Right forelimb (tissue), 1 donor: ENCODE data around the gene SH3BGRL2.

Experiments used
- DNase-seq: peaks from one replicate; pipeline ENCODE4 v3.0.0-alpha.2; 2018

Gene SH3BGRL2

DNA sequence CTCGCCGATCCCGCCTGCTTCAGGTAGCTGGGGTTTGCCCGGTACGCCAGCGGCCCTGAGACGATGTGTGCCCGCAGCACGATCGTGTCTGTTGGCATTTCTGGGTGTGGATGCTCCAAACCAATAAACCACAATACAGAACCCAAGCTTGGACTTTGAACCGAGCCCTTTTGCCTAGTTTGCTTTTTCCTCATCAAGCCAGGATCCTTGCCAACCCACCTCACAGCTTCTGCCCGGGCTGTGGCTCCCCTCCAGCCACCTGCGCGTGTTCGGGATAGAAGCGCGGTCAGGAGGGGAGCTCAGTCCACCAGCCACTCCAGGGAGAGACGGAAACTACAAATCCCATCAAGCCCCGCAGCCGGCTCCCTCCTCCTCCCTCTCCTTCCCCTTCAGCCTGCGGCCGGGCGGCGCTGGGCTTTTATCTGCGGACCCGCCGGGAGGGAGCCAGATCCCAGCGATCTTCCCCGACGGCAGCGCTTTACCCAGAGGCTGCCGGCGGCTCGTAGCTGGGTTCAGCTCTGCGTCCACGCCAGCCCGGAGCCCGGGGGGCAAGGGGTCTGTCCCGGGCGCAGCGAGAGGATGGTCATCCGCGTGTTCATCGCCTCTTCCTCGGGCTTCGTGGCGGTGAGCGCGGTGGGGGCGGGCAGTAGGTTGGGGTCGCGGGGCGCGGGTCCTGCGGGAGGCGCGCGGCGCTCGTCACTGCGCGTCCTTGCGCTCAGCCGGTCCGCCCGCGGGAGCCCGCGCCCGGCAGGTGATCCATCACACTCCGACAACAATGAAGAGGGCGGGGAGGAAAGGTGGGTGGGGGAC lies at the start of gene SH3BGRL2:
Gene SH3BGRL2, plus strand, starts transcription at position 447 of the 810 bp plus-strand sequence. Its CDS starts 133 bp downstream, at position 580.
- DNase-seq = peak; percentile 79

DNA sequence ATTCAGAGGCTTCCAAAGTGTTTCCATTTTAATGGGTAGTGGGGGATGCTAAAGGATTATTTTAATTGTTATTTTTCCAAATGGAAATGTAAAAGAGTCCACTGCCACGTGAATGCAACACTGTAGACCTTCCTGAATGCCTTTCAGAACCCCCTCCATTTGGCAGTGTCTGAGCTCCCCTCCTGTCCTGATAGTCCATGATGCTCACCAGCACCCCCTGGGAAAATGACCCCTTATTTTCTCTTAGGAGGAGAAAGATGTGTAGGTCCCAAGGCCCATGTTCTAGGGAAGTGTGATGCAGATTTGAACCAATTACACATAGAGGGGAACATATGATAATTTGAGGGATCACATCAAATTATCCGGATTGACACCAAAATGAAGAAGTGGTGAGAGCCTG lies 46.8 kb upstream of the SH3BGRL2 start:
- no peak for DNase-seq

DNA sequence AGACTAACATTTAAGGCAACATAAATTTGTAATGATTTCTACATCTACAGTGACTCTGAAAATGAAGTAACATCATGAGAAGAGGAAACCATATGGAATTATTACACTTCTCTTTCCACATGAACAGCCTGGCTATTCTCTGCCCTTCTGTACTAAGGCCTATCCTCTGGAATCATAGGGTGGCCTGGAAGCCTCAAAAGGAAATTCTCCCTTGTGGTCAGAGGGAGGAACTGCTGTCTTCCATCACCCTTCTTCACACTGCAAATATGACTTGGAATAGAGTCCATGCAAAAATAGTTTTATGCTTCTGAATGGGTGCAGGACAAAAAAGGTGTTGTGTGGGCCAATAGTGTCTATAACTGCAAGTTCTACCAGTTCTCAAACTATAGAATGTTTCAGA lies 44.6 kb upstream of the SH3BGRL2 start:
- no peak for DNase-seq

DNA sequence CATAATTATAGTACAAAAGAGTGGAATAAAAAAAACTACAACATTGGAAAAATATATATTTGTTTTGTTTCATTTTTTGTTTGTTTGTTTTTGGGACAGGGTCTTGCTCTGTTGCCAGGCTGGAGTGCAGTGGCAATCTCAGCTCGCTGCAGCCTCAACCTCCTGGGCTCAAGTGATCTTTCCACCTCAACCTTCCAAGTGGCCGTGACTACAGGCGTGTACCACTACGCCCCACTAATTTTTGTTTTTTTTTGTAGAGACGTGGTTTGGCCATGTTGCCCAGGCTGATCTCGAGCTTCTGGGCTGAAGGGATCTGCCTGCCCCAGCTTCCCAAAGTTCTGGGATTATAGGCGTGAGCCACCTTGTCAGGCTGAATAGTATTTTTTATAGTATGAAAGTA lies 41.4 kb upstream of the SH3BGRL2 start:
- no peak for DNase-seq

DNA sequence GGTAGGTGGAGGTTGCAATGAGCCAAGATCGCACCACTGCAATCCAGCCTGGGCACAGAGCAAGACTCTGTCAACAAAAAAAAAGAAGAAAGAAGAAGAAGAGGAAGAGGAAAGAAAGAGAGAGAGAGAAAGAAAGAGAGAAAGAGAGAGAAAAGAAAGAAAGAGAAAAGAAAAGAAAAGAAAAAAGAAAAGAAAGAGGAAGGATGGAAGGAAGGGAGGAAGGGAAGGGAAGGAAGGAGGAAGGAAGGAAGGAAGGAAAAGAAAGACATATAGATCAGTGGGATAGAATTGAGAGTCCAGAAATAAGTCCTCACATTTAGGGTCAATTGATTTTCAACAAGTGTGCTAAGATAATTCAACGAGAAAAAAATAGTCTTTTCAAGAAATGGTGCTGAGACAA lies 34.0 kb upstream of the SH3BGRL2 start:
- no peak for DNase-seq

DNA sequence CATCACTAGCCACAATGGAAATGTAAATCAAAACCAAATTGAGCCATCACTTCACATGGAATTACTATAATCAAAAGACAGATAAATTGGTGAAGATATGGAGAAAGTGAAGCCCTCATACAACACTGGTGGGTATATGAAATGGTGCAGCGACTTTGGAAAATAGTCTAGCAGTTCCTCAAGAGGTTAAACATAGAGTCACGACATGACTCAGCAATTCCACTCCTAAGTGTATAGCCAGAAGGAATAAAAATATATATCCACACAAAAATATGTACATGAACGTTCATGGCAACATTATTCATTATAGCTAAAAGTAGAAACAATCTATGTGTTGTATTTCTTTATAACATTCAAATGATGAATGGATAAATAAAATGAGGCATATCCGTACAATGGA lies 33.1 kb upstream of the SH3BGRL2 start:
- DNase-seq = no peak

DNA sequence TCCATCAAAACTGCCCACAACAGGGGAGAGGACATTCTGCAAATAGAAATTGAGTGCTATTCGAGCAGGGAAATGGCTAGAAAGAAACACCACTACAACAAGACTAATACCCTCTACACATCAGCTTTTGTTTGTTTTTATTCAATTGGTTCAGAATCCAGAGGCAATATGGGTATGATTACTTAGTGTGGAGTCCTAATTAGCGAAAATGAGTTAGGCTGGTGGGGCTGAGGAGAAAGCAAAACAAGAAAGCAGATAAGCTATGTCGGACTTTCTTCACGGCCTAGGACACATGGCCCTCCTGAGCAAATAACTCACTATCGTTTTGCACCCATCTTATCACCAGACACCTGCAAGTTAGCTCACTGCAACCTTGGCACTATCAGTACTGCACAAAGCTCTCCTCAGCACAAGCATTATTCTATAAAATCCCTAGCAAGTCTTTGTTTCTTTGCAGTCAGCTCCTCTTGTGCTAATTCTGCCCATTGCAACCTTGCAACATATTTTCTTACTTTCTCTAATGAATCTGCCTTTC lies 31.3 kb upstream of the SH3BGRL2 start:
- DNase-seq = no peak

DNA sequence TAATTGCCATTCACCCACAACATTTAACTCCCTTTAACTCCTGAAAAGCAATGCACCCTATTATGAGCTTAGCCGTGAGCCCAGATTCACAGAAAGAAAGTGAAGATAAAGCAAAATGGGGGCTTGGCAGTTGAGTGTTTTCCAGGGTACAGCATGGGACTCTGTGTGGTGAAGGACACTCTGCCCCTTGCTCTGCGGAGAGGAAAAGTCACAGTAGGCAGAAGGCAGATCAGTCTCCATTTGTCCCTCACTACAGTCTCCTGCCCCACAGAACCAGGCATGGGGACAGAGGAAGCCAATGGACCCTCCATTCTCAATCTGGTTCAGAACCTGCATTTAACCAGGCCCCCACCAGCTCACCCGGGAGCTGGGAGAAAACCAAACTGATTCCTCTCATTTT lies 30.8 kb upstream of the SH3BGRL2 start:
- DNase-seq = no peak

DNA sequence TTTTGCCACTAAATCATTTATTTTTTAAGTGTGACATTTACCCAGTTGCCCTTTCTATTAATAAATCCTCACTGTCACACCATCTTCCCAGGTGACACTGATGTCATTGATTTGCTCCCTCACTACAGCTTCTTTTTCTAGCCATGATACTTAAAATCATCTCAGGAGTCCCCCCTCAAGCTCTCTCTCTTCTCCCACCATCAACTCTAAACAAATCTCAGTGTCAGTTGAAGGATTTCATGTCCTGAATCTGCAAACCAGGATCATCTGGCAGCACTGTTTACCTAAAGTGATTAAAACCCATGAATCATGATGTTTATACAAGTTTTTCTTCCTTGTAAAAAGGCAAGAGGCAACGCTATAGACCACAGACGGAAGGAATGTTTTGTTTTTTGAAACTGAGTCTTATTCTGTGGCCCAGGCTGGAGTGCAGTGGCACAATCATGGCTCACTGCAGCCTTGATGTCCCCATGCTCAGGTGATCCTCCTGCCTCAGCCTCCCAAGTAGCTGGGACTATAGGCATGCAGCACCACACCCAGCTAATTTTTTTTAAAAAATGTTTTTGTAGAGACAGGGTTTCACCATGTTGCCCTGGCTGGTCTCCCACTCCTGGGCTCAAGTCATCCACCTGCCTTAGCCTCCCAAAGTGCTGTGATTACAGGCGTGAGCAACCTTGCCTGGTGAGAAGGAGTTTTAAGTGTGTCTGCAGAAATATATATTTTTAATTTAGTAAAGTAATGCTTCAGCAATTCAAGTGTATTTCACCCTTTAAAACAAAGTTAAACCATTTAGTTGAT lies 30.1 kb upstream of the SH3BGRL2 start:
- no peak for DNase-seq

DNA sequence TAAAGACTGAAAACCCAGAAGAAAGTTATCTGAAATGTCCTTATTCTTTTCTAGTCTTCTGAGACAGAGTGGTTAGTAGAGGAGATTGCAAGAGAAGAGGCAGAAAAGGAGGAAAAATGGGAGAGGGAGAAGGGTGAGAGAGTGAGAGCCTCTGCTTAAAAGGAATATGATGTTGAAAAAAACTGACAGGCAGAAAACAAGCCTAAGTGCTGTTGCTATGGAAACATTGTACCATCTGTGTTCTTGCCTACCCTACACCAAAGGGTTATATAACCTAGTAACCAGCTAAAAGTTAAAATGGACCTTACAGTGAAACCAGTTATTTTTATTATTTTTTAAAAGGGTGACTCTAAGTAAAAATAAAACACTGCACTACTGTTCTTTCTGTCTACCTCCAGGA lies 28.3 kb upstream of the SH3BGRL2 start:
- no peak for DNase-seq

DNA sequence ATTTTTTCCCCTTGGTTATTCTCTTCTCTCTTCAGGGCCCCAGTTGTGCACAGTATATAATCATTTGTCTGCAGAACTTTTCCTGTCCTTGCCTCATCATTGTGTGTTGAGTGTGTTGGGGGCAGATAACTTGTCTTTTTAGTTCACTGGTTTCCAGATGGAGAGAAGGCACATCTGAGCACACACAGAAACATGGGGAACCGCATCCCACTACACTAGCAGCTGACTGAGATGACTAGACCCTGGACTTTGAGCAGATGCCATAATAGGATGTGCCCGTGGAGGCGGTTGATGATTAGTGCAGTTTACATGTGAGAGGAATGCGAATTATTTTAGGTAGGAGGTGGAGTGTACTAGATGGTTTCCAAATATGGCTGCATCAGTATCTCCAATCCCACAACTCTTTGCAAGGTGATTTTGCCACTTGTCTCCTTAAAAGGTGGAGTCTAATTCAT lies 26.5 kb upstream of the SH3BGRL2 start:
- no peak for DNase-seq

DNA sequence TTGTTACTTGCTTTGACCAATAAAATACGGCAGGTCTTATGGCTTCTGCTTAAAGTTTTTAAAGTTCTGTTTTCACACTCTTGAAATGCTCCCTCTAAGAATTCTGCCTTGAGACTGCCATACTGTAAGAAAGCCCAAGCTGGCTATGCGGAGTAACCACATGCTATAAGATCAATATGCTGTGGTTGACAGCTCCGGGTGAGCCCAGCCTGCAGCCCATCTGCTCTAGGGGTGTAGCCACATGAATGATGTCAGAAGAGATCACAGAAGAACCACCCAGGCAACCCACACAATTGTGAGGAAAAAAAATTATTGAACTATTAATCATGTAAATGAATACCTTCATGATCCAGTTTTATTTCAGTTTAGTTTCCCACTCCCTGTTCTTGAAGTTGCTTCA lies 26.1 kb upstream of the SH3BGRL2 start:
- no peak for DNase-seq

DNA sequence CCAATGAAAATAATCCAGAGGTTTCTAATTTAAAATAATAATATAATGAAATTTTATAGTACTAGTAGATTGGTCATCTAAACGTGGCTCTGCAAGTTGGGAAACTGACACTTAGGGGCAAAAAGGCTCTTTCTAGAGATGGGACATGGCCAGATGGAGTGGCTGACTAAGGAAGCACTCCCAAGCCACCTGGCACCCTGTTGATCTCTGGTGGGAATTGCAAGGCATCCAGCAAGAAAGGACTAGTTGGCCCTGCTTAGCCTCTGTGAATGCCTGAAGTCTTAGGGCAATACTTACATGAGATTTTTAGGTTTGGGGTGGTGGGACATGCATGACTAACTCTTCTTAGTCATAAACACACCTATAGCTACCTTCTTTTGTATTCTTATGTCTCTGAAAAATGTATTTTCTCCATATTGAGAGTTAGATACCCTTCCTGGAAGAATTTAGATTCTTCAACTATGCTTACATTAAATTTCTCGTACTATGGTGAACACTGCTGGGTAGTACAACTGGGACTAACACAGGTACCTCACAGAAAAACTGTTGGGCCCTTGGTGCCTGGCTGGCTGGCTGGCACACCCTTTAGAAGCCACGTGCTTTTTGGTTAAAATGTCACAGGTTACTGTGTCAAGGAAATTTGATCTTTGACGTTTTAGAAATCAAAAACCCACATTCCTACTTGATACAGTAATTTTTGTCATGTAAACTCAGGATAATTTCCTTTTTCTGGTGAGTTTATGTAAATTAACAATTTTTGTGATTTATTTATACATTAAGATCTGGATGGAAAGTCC lies 25.0 kb upstream of the SH3BGRL2 start:
- DNase-seq = no peak

DNA sequence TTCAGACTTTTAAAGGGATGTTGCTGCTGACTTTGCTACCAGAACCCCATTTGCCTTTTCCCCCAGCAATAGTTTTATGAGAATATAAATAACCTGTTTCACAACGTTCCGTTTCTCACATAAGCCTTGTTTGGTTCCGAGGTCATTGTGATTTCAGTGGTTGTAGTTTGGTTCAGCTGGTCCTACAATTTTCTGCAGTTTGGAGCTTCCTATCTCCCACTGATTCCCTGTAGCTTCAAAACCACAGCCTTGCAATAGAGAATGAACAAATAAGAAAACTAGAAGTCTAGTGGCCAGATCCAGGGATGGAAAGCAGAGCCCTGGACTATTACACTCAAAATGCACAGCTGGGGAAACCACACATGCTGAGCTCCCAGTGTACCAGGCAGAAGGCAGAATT lies 24.1 kb upstream of the SH3BGRL2 start:
- DNase-seq = no peak

DNA sequence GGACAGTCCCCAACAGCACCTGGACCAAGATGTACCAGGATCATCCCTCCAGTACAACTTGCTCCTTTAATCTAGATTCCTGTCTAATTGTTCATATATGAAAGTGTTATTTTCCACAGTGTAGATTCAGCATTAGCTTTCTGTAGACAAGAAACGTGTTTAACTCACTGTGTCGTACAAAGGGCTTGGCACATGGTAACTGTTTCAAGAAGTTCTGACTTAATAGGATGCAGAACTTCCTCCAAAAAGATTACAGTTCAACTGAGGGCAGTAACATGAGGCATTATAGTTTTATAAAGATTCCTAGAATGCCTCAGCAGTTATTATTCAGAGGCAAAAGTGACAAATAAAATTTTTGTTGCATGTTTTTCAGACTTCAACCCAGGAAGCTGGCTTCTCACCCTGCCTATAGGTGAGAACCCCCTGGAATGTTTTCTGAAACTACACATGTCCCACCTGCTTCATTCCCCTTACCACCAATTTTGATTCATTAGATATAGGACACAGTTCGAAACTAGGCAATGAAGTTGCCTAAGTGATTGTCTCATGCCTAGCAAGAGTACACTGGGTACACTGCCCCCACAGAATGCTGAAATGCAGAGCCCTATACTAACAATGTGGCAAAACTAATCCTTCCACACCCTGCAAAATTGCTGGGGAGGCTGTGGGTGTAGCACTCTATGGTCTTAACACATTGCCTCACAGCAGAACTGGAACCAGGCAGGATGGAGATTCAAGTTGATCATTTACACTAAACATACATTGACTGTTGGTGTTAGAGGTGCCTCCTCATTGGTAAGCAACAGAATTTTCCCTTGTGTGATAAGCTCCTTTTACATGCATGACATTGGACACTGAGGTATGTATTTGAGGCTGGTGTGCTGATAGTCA lies 22.6 kb upstream of the SH3BGRL2 start:
- DNase-seq = no peak

DNA sequence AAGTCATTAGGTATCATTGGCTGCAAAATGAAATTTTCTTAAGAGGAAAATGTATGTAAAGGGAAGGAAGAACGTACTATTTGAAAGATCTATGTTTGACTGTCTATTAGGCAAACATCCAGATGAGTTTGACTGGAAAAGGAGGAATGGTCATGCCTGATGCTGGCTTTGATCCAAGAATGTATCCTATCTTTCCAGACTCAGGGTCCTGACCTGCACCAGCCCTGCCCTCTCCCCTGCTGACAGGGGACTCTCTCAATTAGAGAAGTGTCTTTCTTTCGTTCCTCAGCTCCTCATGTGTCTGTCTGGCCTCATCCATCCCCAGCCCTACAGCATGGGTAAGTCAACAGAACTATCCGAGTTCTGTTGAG lies 21.9 kb upstream of the SH3BGRL2 start:
- DNase-seq = no peak

DNA sequence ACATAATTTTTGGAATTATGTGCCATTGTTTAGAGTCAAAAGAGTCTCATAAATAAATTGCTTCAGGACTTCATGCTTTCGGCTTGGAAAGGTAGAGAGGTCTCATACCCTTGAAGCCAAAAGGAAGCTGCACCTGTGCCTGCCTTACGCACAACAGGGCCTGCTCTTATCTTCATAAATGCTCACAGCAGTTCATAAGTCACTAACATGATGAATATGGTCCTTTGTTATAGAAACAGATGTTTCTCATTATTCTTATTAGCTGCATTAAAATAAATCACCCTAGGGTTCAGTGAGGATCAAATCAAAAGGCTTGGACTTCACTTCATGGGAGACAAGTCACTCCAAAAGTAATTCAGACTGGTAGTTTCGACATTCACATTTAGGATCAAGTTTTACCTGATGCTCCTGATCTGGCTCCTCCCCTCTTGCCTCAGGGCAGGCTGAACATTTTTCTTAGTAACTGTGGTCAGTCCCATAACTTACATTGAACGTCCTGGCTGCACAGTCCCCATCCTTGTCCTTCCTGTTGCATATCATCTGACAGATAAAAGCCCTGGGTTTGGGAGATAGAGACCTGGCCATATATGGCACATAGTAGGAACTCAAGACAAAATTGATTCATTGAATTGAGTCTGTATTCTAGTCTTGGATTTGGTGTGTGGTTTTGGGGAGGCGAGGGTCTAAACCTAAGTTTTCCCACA lies 20.7 kb upstream of the SH3BGRL2 start:
- DNase-seq = no peak

DNA sequence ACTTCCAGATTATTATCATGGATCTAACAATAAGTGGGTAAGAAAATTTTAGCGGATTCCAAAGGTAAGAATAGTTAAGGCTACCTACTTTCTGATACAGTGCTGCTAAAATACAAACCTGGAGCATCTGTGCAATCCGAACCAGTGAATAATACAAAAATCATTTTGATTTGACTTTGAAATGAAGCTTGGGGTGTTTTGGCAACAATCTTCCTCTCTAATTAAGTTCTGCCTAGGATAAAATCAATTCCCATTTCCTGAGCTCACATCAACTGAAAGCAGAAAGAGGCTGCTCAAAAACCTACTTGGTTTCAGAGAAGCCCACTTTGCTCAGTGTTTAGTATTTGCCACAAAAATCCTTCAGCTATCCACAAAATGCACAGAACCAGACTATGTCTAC lies 18.7 kb upstream of the SH3BGRL2 start:
- DNase-seq = no peak

DNA sequence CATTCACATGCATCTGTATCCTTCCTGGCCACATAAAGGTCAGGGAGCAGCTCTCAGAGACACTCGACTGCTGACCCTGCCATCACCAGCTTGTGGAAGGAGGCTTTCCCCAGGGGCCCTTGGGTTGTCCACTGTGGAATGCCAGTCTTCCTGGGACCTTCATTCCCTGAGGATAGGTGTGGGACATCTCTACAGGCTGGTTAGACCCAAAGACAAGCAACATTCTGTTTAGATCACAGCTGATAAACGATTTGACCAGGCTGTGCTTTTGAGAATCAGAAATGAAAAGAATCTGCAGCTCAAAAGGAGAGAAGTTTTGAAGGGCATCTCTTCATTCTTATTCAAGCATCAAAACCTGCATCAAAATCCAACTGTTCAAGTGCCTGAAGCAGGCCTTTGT lies 18.2 kb upstream of the SH3BGRL2 start:
- no peak for DNase-seq

DNA sequence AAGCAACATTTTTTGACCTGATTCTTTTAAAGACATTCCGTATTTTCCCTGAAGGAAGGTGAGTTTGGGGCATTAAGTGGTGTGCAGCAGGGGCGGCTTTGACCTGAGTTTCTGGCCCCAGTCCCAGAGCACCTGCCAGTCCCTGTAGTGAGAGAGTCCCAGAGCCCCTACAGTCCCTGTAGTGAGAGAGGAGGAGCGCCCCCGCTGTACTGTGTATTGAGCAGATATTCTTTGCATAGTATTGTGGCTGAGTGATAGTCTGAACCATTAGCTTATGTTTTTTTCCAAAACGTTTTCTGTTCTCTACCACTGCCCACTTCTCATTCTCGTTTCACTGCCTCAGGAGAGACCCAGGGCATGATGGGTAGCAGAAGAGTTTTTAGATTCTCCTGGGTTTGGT lies 17.2 kb upstream of the SH3BGRL2 start:
- no peak for DNase-seq
